Measurements from ENCODE around the gene TNNC1. TPM values are rescaled to one million over a fixed set of nuclear protein-coding genes. Genes with fewer than 3 reads are reported as not detected.

TNNC1 gene
- total RNA-seq, 5 donors from 2014 or later (not counting 1 experiment from before 2014, with no cell fraction given), result 2.8 to 8.8 (median 4.5) TPM

DNA sequence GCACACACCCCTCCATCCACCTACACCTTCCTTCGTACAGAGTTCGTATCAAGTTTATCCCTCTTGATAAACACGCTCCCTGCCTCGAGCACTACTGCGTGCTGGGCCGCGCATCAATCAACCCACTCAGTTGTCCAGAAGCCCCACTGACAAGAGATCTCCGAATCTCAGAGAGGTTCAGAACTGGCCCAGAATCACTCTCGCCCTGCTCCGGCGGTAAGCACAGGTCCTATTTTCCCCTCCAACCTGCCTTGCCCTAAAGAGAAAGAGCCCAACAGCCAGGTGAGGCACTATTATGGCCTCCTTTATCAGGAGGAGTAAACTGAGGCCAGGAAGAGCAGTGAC is 1.1 kb upstream of the TNNC1 start:
- H3K27me3 ChIP-seq (replicated peaks in 1 of 2; ENCODE audit: control insufficient read depth in 2 of 2, extremely low read depth in 1 of 2, insufficient read depth in 2 of 2, low read length in 1 of 2), result no peaks in the 10 kb centered on the region
- H3K4me3 ChIP-seq (ENCODE audit: control insufficient read depth in 1 of 2, extremely low read depth in 1 of 2, low read length in 1 of 2), result peak overlapping the region; percentile 53 to 97
- H3K36me3 ChIP-seq (ENCODE audit: control insufficient read depth in 2 of 2, extremely low read depth in 1 of 2, insufficient read depth in 1 of 2, low read length in 1 of 2), result peaks cover 4 to 11% of the 10 kb centered on the region in 2 donors
- H3K27ac ChIP-seq (ENCODE audit: low read length), result peak overlapping the region; percentile 99
- peaks cover 30 to 48% (median 41%) of the 10 kb centered on the region in 3 donors for H3K4me1 Mint-ChIP-seq
- DNase-seq (peak in 2 of 35 experiments; percentile 8 to 9), ATAC-seq (replicated peaks in 1 of 4) (peak in 3 of 4 experiments; percentile 8 to 15 (median 8))
- peak overlapping the region; percentile 89 to 98 (median 91) for H3K4me3 Mint-ChIP-seq
- no peaks in the 10 kb centered on the region for H3K9me3 Mint-ChIP-seq
- H3K4me1 ChIP-seq (ENCODE audit: control insufficient read depth in 1 of 2, extremely low read depth in 1 of 2, insufficient read depth in 2 of 2, low read length in 2 of 2), result peaks cover 12 to 50% of the 10 kb centered on the region in 2 experiments
- ChIA-PET POLR2A (no interaction called here), CTCF (no interaction called here)
- no peaks in the 10 kb centered on the region for H3K9me3 ChIP-seq
- H3K27ac Mint-ChIP-seq, result peak overlapping the region; percentile 97 to 98
- H3K36me3 Mint-ChIP-seq, result peaks cover 12% of the 10 kb centered on the region
- WGBS (ENCODE audit: insufficient coverage), result 24% methylated on average over 8 of the region's 11 CpGs
- no peaks in the 10 kb centered on the region for H3K27me3 Mint-ChIP-seq

GRCh38 chr3:52454250-52454937 is 553 bp upstream of the TNNC1 start:
- peaks cover 12% of the 10 kb centered on the region for H3K36me3 Mint-ChIP-seq
- peak overlapping the region; percentile 97 to 98 for H3K27ac Mint-ChIP-seq
- no peaks in the 10 kb centered on the region for H3K27me3 Mint-ChIP-seq
- H3K27me3 ChIP-seq (replicated peaks in 1 of 2; ENCODE audit: control insufficient read depth in 2 of 2, extremely low read depth in 1 of 2, insufficient read depth in 2 of 2, low read length in 1 of 2), result no peaks in the 10 kb centered on the region
- peak overlapping the region; percentile 53 to 97 for H3K4me3 ChIP-seq (ENCODE audit: control insufficient read depth in 1 of 2, extremely low read depth in 1 of 2, low read length in 1 of 2)
- ATAC-seq (replicated peaks in 1 of 4) (no peak), DNase-seq (peak in 2 of 35 experiments; percentile 8 to 16)
- H3K4me3 Mint-ChIP-seq, result peak overlapping the region; percentile 89 to 98 (median 91)
- WGBS (ENCODE audit: insufficient coverage), result 64% methylated on average over 8 of the region's 8 CpGs
- CTCF ChIA-PET, result interaction anchor here in 1 of 2 donors (0.6 kb wide), 2 partner anchors 43 to 781 kb away, joined by 5 to 11 read pairs; no protein-coding TSS in a partner anchor
- no peaks in the 10 kb centered on the region for H3K9me3 Mint-ChIP-seq
- no peaks in the 10 kb centered on the region for H3K9me3 ChIP-seq
- peaks cover 12 to 50% of the 10 kb centered on the region in 2 experiments for H3K4me1 ChIP-seq (ENCODE audit: control insufficient read depth in 1 of 2, extremely low read depth in 1 of 2, insufficient read depth in 2 of 2, low read length in 2 of 2)
- H3K36me3 ChIP-seq (ENCODE audit: control insufficient read depth in 2 of 2, extremely low read depth in 1 of 2, insufficient read depth in 1 of 2, low read length in 1 of 2), result peaks cover 4 to 11% of the 10 kb centered on the region in 2 donors
- peak overlapping the region; percentile 99 for H3K27ac ChIP-seq (ENCODE audit: low read length)
- H3K4me1 Mint-ChIP-seq, result peaks cover 30 to 46% (median 41%) of the 10 kb centered on the region in 3 donors
- POLR2A ChIA-PET, result no interaction called here

- ChIA-PET CTCF (interaction anchor here in 1 of 2 donors (0.7 kb wide), 1 partner anchor 37 kb away, joined by 4 read pairs; no protein-coding TSS in a partner anchor), POLR2A (interaction anchor here in 1 of 2 donors (0.6 kb wide), 1 partner anchor 58 kb away, joined by 3 read pairs; no protein-coding TSS in a partner anchor)
- no peaks in the 10 kb centered on the region for H3K27me3 ChIP-seq (replicated peaks in 1 of 2; ENCODE audit: control insufficient read depth in 2 of 2, extremely low read depth in 1 of 2, insufficient read depth in 2 of 2, low read length in 1 of 2)
- no peaks in the 10 kb centered on the region for H3K27me3 Mint-ChIP-seq
- no peak overlapping the region for H3K4me3 ChIP-seq (ENCODE audit: control insufficient read depth in 1 of 2, extremely low read depth in 1 of 2, low read length in 1 of 2)
- no peak overlapping the region for H3K4me3 Mint-ChIP-seq
- peaks cover 32 to 36% (median 33%) of the 10 kb centered on the region in 3 donors for H3K4me1 Mint-ChIP-seq
- DNase-seq (no peak), ATAC-seq (replicated peaks in 1 of 4) (no peak)
- no peaks in the 10 kb centered on the region for H3K9me3 Mint-ChIP-seq
- peak overlapping the region in 1 of 2 donors; percentile 34 for H3K27ac Mint-ChIP-seq
- peaks cover 0 to 4% of the 10 kb centered on the region in 2 donors for H3K36me3 ChIP-seq (ENCODE audit: control insufficient read depth in 2 of 2, extremely low read depth in 1 of 2, insufficient read depth in 1 of 2, low read length in 1 of 2)
- 82% methylated on average over 9 of the region's 11 CpGs for WGBS (ENCODE audit: insufficient coverage)
- peaks cover 12 to 42% of the 10 kb centered on the region in 2 experiments for H3K4me1 ChIP-seq (ENCODE audit: control insufficient read depth in 1 of 2, extremely low read depth in 1 of 2, insufficient read depth in 2 of 2, low read length in 2 of 2)
- peaks cover 2% of the 10 kb centered on the region for H3K36me3 Mint-ChIP-seq
- no peaks in the 10 kb centered on the region for H3K9me3 ChIP-seq
- no peak overlapping the region for H3K27ac ChIP-seq (ENCODE audit: low read length)
Observed at GRCh38 chr3:52452570-52453221, 1.1 kb downstream of the TNNC1 start.

DNA sequence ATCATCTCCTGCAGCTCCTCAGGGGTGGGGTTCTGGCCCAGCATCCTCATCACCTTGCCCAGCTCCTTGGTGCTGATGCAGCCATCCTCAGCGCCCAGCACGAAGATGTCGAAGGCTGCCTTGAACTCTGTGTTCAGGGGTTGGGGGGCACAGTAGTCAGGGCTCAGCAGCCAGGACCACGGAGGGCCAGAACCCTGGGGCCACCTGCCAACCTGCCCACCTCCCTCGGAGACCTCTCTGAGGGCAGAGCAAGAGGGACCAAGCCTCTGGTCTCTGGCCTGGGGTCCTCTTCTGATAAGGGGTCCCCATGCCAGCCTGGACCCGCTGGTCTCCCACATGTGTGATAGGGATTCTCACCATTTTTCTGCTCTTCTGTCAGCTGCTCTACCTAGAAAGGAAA is 1.7 kb downstream of the TNNC1 start:
- Histone ChIP-seq H3K36me3 (ENCODE audit: control insufficient read depth in 2 of 2, extremely low read depth in 1 of 2, insufficient read depth in 1 of 2, low read length in 1 of 2) (no peaks in the 10 kb centered on the region), H3K27me3 (replicated peaks in 1 of 2; ENCODE audit: control insufficient read depth in 2 of 2, extremely low read depth in 1 of 2, insufficient read depth in 2 of 2, low read length in 1 of 2) (no peaks in the 10 kb centered on the region), H3K9me3 (no peaks in the 10 kb centered on the region), H3K4me1 (ENCODE audit: control insufficient read depth in 1 of 2, extremely low read depth in 1 of 2, insufficient read depth in 2 of 2, low read length in 2 of 2) (peaks cover 12 to 40% of the 10 kb centered on the region in 2 experiments), H3K27ac (ENCODE audit: low read length) (no peak overlapping the region), H3K4me3 (ENCODE audit: control insufficient read depth in 1 of 2, extremely low read depth in 1 of 2, low read length in 1 of 2) (no peak overlapping the region)
- ATAC-seq (replicated peaks in 1 of 4) (no peak), DNase-seq (no peak)
- Mint-ChIP-seq H3K9me3 (no peaks in the 10 kb centered on the region), H3K27ac (no peak overlapping the region), H3K4me3 (no peak overlapping the region), H3K4me1 (peaks cover 29 to 32% (median 31%) of the 10 kb centered on the region in 3 donors), H3K27me3 (no peaks in the 10 kb centered on the region), H3K36me3 (no peaks in the 10 kb centered on the region)
- ChIA-PET CTCF (interaction anchor here in 1 of 2 donors (1.2 kb wide), 1 partner anchor 40 kb away, joined by 8 read pairs; no protein-coding TSS in a partner anchor), POLR2A (no interaction called here)
- 94% methylated on average over 5 of the region's 6 CpGs for WGBS (ENCODE audit: insufficient coverage)

GRCh38 chr3:52451237-52452083 is 2.4 kb downstream of the TNNC1 start:
- Histone ChIP-seq H3K27ac (ENCODE audit: low read length) (no peak overlapping the region), H3K4me3 (ENCODE audit: control insufficient read depth in 1 of 2, extremely low read depth in 1 of 2, low read length in 1 of 2) (no peak overlapping the region), H3K27me3 (replicated peaks in 1 of 2; ENCODE audit: control insufficient read depth in 2 of 2, extremely low read depth in 1 of 2, insufficient read depth in 2 of 2, low read length in 1 of 2) (no peaks in the 10 kb centered on the region), H3K9me3 (no peaks in the 10 kb centered on the region), H3K36me3 (ENCODE audit: control insufficient read depth in 2 of 2, extremely low read depth in 1 of 2, insufficient read depth in 1 of 2, low read length in 1 of 2) (no peaks in the 10 kb centered on the region), H3K4me1 (ENCODE audit: control insufficient read depth in 1 of 2, extremely low read depth in 1 of 2, insufficient read depth in 2 of 2, low read length in 2 of 2) (peaks cover 10 to 40% of the 10 kb centered on the region in 2 experiments)
- DNase-seq (no peak), ATAC-seq (replicated peaks in 1 of 4) (no peak)
- Mint-ChIP-seq H3K36me3 (no peaks in the 10 kb centered on the region), H3K27me3 (no peaks in the 10 kb centered on the region), H3K4me1 (peaks cover 26 to 28% (median 27%) of the 10 kb centered on the region in 3 donors), H3K9me3 (no peaks in the 10 kb centered on the region), H3K4me3 (no peak overlapping the region), H3K27ac (no peak overlapping the region)
- POLR2A ChIA-PET, result no interaction called here
- CTCF ChIA-PET, result interaction anchor here (0.6 to 1.2 kb wide), 2 partner anchors 26 to 39 kb away, joined by 8 read pairs; no protein-coding TSS in a partner anchor
- 95% methylated on average over 18 of the region's 24 CpGs for WGBS (ENCODE audit: insufficient coverage)

All from T-cell (primary cell).